ENCODE data around the gene FAM170B.

DNA sequence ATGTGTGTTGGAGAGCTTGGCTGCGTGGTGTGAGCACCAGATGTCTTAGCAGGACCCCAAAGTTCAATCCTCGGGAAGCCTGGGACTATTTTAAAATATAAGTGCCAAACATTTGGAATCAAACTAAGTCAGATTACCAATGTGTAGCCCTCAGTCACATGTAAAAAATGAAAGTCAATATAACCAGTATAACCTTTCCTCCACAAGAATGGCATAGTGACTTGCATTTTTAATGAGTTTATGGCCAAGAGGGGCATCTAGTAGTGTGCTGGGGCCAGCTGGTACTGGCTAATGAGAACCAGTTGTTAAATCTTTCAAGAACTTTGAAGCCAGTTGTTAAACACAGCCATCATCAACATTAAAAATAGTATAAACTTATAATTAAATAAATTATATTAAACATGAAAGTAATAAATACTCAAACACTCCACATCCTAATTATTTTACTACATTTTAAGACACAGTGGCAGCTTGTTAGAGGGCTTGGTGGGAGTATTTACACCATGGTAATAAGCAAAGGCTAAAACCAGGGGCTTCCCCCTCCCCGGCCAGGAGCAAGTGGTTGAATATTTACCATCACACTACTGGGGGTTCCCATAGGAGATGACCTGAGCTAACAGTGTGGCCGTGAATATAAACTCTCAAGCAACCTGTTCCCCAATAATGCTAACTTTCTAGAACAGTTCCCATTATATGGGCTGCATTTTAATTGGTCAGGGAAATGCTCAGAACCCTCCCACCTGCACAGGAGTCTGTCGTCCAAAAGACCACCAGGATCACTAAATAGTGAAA is 7.9 kb upstream of the FAM170B start:
- TF ChIP-seq EZH2 (IDR thresholded peaks at IDR 0.05) (no peak), POLR2AphosphoS5 (IDR thresholded peaks at IDR 0.05; ENCODE audit: borderline replicate concordance, low read depth, low read length) (no peak)
